ENCODE measurements around the gene ADNP2.

GRCh38 chr18:80180778-80181564 lies 71.9 kb downstream of the ADNP2 start:
- TF ChIP-seq EZH2 (IDR thresholded peaks at IDR 0.05): no peak
- TF ChIP-seq POLR2AphosphoS5 (IDR thresholded peaks at IDR 0.05; ENCODE audit: borderline replicate concordance, low read depth, low read length): no peak

Measured in SK-N-MC (cell line).